ENCODE data around the gene PHF2.

Gene PHF2

GRCh38 chr9:93649610-93650261 lies 73.4 kb downstream of the PHF2 start:
- Histone ChIP-seq H3K27ac (ENCODE audit: low read length) (no peak overlapping the region), H3K27me3 (replicated peaks; ENCODE audit: insufficient read depth, low read length) (no peaks in the 10 kb centered on the region), H3K79me2 (ENCODE audit: low read length) (no peaks in the 10 kb centered on the region), H3K9me3 (replicated peaks; ENCODE audit: insufficient read depth, low read length) (no peaks in the 10 kb centered on the region), H3K4me1 (ENCODE audit: low read length) (no peaks in the 10 kb centered on the region), H3K9ac (ENCODE audit: low read length) (no peak overlapping the region), H3K36me3 (replicated peaks; ENCODE audit: insufficient read depth, low read length) (no peaks in the 10 kb centered on the region), H4K20me1 (ENCODE audit: insufficient read depth, low read length) (no peaks in the 10 kb centered on the region), H2AFZ (ENCODE audit: low read length) (no peak overlapping the region), H3K4me3 (ENCODE audit: low read length) (no peak overlapping the region), H3K9me2 (replicated peaks; ENCODE audit: insufficient read depth, low read length) (no peaks in the 10 kb centered on the region), H3F3A (ENCODE audit: insufficient read depth, low read length) (no peaks in the 10 kb centered on the region), H3K4me2 (ENCODE audit: low read depth, low read length) (no peak overlapping the region)
- DNase-seq, result no peak
- no peak for TF ChIP-seq EZH2 (optimal IDR thresholded peaks at IDR 0.05; ENCODE audit: low read depth, low read length)
- no peak for TF ChIP-seq EZH2phosphoT487 (IDR thresholded peaks at IDR 0.05; ENCODE audit: low read length)

- H3K27ac ChIP-seq (ENCODE audit: low read length), result no peak overlapping the region
- H3K9me3 ChIP-seq (replicated peaks; ENCODE audit: insufficient read depth, low read length), result no peaks in the 10 kb centered on the region
- no peaks in the 10 kb centered on the region for H3K4me1 ChIP-seq (ENCODE audit: low read length)
- DNase-seq, result no peak
- H3K9me2 ChIP-seq (replicated peaks; ENCODE audit: insufficient read depth, low read length), result no peaks in the 10 kb centered on the region
- no peaks in the 10 kb centered on the region for H3K36me3 ChIP-seq (replicated peaks; ENCODE audit: insufficient read depth, low read length)
- no peaks in the 10 kb centered on the region for H3F3A ChIP-seq (ENCODE audit: insufficient read depth, low read length)
- H3K79me2 ChIP-seq (ENCODE audit: low read length), result no peaks in the 10 kb centered on the region
- no peak overlapping the region for H3K4me2 ChIP-seq (ENCODE audit: low read depth, low read length)
- TF ChIP-seq, protein P1, sequence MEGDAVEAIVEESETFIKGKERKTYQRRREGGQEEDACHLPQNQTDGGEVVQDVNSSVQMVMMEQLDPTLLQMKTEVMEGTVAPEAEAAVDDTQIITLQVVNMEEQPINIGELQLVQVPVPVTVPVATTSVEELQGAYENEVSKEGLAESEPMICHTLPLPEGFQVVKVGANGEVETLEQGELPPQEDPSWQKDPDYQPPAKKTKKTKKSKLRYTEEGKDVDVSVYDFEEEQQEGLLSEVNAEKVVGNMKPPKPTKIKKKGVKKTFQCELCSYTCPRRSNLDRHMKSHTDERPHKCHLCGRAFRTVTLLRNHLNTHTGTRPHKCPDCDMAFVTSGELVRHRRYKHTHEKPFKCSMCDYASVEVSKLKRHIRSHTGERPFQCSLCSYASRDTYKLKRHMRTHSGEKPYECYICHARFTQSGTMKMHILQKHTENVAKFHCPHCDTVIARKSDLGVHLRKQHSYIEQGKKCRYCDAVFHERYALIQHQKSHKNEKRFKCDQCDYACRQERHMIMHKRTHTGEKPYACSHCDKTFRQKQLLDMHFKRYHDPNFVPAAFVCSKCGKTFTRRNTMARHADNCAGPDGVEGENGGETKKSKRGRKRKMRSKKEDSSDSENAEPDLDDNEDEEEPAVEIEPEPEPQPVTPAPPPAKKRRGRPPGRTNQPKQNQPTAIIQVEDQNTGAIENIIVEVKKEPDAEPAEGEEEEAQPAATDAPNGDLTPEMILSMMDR (IDR thresholded peaks at IDR 0.05; ENCODE audit: low read length), result no peak
- TF ChIP-seq EZH2phosphoT487 (IDR thresholded peaks at IDR 0.05; ENCODE audit: low read length) (no peak), EZH2 (optimal IDR thresholded peaks at IDR 0.05; ENCODE audit: low read depth, low read length) (no peak)
- no peak overlapping the region for H2AFZ ChIP-seq (ENCODE audit: low read length)
- no peak overlapping the region for H3K4me3 ChIP-seq (ENCODE audit: low read length)
- H3K9ac ChIP-seq (ENCODE audit: low read length), result no peak overlapping the region
- no peaks in the 10 kb centered on the region for H3K27me3 ChIP-seq (replicated peaks; ENCODE audit: insufficient read depth, low read length)
- H4K20me1 ChIP-seq (ENCODE audit: insufficient read depth, low read length), result no peaks in the 10 kb centered on the region
These were observed 74.1 kb downstream of the PHF2 start for GRCh38 chr9:93650448-93650847.

- H3K4me2 ChIP-seq (ENCODE audit: low read depth, low read length), result no peak overlapping the region
- no peaks in the 10 kb centered on the region for H3K9me3 ChIP-seq (replicated peaks; ENCODE audit: insufficient read depth, low read length)
- no peaks in the 10 kb centered on the region for H3K36me3 ChIP-seq (replicated peaks; ENCODE audit: insufficient read depth, low read length)
- H2AFZ ChIP-seq (ENCODE audit: low read length), result no peak overlapping the region
- H3K79me2 ChIP-seq (ENCODE audit: low read length), result no peaks in the 10 kb centered on the region
- TF ChIP-seq EZH2phosphoT487 (IDR thresholded peaks at IDR 0.05; ENCODE audit: low read length) (no peak), EZH2 (optimal IDR thresholded peaks at IDR 0.05; ENCODE audit: low read depth, low read length) (no peak)
- TF ChIP-seq, protein P1 (IDR thresholded peaks at IDR 0.05; ENCODE audit: low read length), result no peak
- no peak overlapping the region for H3K9ac ChIP-seq (ENCODE audit: low read length)
- no peak overlapping the region for H3K27ac ChIP-seq (ENCODE audit: low read length)
- H3K4me3 ChIP-seq (ENCODE audit: low read length), result no peak overlapping the region
- no peaks in the 10 kb centered on the region for H3K27me3 ChIP-seq (replicated peaks; ENCODE audit: insufficient read depth, low read length)
- H4K20me1 ChIP-seq (ENCODE audit: insufficient read depth, low read length), result no peaks in the 10 kb centered on the region
- DNase-seq, result no peak
- no peaks in the 10 kb centered on the region for H3F3A ChIP-seq (ENCODE audit: insufficient read depth, low read length)
- no peaks in the 10 kb centered on the region for H3K4me1 ChIP-seq (ENCODE audit: low read length)
- H3K9me2 ChIP-seq (replicated peaks; ENCODE audit: insufficient read depth, low read length), result no peaks in the 10 kb centered on the region
These were observed 75.2 kb downstream of the PHF2 start for GRCh38 chr9:93651521-93651950.
